GM19395 (cell line): ENCODE measurements around the gene PLGRKT.
"Not testable (repeated sequence)": the region's sequence is repeated elsewhere in the genome, so short reads cannot be mapped to it uniquely, and the experiment has no call there.

Experiments
- ATAC-seq: cut with Tn5 transposase; IDR thresholded peaks from one replicate; pipeline ENCODE4 v1.9.1; 2021; ENCODE audit warnings: mild to moderate bottlenecking, moderate library complexity; ENCODE audit not compliant: unreplicated experiment

The PLGRKT gene

DNA sequence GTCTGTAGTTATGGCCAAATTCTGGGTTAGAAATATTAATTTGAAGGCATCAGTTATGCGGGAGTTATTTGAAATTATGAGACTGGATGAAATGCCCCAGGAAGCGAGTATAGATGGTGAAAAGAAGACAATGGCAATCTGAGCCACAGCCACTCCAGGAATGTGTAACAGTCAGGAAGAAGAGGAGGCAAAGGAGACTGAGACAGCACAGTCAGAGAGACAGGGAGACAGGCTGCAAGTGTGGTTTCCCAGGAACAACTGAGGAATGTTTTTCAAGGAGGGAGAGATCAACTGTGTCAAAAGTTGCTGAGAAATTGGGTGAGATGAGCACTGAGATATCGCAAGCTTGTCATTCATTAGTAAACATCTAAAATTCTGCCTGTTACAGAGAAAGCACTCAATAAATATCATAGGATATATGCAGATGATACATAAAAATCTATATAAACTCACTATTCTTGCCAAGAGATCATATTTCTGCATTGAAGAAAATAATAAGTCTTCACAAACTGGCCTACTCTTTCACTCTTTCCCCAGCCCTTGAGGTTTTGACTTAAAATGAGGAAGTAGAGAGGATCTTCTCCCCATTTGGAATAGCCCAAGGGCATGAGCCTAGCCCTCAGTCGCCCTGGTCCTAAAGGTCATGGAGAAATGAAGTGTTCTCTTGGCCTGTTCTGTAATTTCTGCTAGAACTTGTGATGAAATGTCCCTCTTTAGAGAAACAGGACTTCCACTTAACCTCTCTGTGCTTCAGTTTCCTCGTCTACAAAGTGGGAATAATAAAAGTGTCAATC lies 49.5 kb downstream of the PLGRKT start:
- no peak for ATAC-seq

DNA sequence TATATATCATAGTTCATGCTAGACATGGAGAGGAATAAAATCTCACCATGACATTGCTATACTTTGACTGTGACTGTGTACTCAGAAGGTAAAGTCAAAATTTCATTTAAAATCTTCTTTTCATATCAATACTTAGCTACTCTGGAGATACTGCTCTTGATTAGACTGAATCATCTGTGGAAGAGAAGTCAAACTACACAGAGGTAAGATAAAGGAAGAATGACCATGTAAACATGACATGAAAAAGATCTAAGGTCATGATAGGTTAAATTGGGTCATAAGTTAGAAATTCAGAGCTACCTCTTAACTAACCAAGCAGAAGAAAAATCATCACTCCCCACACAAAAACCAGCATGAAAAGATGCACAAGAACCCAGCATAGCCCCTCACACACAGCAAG lies 53.3 kb downstream of the PLGRKT start:
- ATAC-seq: no peak

DNA sequence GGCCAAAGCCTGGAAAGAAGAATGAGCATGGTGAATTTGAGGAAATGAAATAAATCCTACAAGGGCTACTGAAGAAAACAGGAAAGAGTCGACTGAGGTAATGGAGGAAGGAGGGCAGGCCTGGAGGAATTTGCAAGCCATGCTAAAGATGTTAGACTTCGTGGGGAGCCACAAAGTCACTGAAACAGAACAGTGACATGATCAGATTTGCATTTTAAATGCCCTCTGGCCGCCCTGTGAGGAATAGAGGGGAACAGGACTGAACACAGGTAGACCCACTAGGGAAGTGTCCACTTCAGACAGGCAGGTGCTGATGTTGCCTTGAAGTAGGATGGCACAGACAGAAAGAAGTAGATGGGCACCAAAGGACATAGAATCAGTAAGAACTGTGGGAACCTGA lies 55.2 kb downstream of the PLGRKT start:
- ATAC-seq: no peak

DNA sequence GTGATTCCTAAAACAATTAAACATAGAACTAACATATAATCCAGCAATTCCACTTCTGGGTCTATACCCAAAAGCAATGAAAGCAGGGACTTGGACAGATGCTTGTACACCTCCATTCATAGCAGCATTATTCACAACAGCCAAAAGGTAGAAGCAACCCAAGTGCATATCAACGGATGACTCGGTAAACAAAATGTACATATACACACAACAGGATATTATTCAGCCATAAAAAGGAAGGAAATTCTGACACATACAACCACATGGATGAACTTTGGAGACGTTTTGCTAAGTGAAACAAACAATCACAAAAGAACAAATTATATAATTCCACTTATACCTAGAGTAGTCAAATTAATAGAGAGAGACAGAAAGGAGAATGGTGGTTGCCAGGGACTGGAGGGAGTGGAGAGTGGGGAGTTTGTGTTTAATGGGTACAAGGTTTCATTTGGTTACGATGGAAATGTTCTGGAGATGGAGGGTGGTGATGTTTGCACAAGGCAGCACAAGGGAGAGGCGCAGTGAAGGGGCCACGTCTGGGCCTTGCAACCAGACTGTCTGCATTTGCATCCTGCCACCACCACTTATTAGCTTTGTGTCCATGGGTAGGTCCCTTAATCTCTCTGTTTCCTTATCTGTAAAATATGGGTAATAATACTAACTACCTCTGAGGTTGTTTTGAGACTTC lies 61.8 kb downstream of the PLGRKT start:
- ATAC-seq: no peak

DNA sequence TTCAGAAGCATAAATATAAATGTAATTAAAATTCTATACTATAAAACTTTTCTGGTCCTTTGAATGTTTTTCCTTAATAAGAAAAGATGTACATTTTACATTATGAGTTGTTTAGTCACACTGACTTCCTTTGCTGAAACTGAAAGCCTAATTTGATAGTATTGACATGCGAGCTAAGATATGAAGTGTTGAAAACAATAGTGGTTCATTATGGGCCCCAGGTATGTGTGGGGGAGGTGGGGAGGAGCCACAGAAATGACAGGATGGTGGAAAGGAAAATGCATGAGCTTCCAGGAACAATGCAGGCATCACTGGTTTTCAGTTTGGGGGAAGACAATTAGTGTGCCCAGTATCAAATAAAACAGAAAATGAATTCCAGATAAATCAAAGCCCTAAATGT lies 62.6 kb downstream of the PLGRKT start:
- ATAC-seq: no peak

DNA sequence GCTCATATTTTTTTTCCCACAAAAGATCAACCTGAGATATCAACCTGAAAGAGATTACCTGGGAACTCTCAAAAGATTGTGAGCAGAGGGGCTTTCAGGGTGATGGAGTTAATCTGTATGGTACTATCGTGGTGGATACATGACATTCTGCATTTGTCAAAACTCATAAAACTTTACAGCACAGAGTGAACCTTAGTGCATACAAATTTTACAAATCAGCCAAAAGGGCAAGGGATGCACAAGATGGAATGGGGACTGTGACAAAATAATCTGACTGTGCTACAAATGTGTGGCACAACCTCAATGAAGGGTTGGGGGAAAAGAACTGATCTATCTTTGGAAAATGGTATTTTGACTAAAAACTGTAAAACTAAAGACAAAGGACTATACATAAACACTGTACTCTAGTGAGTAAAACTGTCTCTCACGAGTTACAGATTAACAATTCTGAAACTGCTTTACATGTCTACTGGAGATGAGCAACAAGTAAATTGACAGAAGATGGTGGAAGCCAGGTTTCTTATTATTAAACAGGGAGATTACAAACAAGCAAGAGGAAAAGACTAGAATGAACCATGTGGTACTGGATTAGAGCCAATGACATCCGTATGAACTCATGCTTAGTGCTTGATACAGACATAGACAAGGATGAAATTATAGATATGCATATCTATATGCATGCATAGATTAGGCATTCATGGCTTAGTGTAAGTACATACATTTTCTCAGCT lies 73.3 kb downstream of the PLGRKT start:
- peak; percentile 96 for ATAC-seq

DNA sequence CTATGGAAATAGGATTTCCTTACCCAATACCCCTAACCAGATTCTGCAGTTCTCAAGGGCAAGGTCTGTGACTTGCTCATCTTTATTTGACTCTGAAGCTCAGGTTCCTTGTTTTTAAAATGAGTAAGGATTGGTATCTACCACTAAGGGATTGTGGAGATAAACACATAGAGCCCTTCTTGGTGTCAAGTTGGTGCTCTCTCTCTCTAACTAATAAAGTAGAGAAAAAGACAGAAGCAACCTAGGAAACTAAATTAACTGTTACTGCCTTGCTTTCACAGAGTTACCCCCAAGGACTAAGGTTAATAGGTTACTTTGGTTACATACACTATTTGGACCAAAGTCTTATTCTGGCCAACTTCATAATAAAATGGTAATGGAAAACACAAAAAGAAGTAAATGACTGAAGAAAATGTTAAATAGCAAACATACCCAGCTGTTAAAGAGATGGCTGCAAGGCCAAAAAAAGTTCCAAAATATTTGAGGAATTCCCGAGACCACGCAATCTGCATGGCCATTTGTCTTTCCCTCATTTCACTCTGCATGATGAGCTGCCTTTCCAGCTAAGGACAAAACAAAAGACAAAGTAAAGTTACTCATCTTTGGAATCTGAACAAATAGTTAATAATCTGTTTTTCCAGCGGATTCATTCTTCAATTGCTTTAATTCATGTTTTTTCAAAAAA lies 76.3 kb downstream of the PLGRKT start:
- no peak for ATAC-seq

DNA sequence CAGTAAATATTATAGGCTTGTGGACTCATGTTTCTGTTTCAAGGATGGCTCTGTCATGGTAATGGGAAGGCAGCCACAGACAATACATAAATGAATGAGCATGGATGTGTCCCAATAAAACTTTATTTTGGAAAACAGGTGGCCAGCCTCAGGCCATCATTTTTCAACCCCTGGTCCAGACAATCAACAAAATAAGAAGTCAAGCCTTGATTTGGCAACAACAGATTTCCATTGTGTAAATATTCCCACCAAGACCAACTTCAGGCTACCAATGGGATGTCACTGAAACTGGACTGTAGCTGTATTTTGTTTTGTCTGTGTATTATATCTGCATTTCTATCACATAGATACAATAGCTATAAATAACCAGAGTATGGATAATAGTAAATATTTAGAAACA lies 77.4 kb downstream of the PLGRKT start:
- ATAC-seq: no peak

DNA sequence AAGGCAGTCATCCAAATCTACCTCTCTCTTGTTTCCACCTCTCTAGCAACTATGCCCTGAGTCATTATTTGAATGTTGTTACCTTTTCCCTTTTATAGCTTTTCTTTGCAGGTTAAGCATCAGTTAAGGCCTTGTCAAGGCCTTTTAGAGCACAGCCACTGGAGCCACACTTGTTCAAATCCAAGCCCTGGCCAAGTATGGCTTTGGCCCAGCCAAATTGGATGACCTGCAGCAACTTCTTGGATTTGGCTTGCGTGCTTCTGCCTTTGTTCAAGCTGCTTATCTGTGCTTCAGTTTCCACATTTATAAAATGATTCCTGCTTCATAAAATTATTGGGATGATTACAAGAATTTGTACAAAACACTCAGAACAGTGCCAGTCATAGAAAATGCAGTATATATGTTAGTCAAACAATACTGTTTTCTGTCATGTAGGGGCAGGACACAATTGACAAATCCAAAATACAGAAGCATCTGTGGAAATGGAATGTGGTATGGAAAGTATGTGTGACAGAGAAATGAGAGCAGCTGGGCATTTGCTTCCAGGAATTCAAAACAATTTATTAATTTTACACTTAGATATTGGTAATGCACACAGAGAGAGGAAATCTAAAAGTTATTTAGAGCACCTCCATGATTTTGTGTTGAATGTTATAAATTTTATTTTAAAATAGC lies 80.2 kb downstream of the PLGRKT start:
- ATAC-seq: no peak

DNA sequence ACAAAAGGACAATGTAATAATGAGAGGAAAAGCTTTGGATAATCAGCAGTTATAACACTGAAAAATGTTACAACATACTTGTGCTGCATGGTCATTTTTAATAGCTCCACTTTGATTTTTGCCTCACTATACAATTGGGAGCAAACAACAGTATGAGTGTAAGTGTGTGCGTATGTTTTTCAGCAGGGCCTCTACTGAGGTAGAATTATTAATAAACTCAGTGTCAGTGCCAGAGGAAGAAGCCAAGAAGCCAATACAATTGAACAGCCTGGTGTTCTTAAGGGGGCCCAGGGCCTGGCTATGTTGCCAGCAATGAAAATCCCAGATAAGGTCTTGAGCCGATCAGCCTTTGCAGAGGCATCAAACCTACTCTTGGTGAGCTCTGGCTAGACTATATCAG lies 81.9 kb downstream of the PLGRKT start:
- ATAC-seq: no peak

DNA sequence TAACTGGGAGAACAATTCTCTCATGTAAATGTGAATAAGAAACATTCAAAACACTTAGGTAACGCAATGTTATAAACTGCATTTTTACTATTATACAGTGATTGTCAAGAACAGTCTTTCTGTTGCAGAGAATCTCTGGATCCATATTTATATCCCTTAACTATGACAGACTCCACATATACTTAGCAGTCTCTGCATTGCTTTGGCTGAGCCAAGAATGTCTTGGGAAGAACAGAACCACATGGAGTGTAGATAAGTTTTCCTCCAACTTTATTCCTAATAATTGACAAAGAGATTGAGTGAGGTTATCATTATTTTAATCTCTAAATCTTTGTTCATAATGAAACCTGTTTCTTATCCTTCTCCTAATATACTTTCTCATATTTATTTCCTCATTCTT lies 82.5 kb downstream of the PLGRKT start:
- ATAC-seq: no peak

DNA sequence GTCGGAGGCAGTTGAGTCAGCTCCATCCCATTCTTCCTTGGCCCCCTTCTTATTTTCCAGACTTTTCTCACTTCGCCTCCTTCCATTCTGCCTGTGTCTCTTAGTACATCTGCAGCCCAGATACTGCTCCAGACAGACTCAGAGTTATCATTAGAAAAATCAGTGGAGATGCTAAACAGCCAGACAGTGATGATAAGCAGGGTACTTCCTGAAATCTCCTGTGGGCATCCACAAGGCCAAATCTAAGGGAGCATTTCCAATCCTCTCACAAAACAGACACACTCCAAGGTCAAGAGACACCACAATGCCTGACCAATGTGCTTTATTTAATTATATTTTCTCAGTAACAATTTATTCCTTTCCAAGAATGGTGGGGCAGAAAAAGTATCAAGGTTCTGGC lies 83.5 kb downstream of the PLGRKT start:
- ATAC-seq: no peak

DNA sequence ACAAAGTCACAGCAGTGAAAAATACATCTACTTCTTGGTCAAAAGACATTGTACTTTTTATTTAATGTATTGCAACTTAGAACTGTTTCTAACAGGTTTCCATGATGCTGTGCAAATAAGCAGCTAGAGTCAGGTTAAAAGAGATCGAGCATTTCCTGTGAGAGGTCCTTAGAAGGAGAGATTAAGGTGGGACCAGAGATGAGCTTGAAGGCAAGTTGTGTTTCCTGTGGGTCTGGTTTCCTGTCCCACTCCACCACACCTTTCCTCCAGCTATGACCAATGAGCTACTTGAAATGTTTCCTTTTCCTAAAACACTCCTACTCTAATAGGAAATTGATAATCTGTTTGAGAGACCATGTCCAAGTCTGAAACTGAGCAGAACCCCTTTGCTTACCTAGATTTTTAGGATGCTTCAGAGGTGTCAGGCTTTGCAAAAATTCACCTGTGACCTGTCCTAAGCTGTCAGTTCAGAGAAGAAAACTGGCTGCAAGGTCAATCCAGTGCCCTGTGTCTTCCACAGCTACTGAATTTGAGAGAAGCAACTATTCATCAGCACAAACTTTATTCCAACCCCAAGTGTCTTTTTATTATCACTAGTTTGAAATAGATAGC lies 85.0 kb downstream of the PLGRKT start:
- no peak for ATAC-seq

DNA sequence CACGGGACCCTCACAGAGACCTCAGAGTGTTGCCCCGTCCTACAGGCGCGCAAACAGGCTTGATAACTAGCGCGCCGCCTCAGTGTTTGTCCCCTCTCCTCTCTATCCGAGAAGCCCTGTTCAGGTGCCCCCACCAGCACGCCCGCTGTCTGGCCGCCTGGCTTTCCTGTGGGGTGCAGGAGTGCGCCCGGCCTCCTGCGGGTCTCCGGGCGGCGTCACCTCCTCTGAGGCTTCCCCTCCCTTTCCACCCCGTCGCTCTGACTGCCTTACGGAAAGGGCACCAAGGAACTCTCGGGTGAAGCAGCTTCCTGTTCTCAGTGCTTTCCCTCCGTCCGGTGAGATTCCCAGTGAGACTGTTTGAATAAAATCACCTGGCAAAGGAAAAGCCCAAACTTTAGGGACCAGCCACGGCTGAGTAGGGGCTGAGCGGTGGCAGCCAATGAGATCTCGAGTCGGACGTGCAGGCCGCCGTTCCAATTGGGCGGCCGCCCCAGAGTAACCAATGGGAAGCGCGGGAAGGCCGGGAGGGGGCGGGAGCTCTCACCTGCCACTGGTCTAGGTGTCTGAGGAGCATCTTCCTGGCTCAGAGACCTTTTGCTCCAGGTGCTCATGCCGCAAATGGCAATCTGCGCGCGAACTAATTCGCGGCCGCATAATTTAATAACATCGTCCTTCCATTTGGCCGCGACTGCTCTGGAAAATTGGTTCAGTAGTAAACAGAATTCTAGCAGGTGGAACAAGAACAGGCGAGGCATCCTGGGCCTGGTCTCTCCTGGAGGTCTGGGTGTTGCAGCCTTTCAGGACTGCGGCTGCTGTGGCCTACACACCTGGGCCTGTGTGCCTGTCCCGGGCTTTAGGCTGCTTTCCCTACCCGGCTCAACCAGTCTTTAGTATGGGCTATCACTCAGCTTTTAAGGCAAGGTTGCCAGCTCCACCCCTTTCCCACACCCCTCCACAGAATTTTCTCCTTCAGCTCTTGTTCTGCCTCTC lies 98.4 kb downstream of the PLGRKT start, which contains the start of gene RLN1:
RLN1 (minus strand) TSS at position 885 of the 990 bp plus-strand sequence; CDS start at position 755, 130 bp downstream.
- ATAC-seq: peak; percentile 99

DNA sequence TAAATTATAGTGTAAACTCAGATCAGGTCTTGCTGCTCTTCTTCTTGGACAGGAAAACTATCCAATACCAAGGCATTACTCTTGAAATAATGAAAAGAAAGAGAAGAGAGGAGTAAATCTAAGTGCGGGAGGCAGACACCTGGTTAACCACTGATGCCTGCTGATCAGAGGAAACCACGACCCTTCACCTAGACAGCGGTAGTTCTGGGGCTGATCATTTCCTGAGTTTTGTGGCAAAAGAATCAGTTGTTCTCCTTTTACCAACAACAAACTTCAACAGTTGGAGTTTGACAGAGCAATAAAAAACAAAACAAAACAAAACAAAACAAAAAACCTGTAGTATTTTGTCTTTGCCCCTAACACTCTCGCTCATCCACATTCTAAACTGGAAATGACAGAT lies 101.0 kb downstream of the PLGRKT start:
- no peak for ATAC-seq

DNA sequence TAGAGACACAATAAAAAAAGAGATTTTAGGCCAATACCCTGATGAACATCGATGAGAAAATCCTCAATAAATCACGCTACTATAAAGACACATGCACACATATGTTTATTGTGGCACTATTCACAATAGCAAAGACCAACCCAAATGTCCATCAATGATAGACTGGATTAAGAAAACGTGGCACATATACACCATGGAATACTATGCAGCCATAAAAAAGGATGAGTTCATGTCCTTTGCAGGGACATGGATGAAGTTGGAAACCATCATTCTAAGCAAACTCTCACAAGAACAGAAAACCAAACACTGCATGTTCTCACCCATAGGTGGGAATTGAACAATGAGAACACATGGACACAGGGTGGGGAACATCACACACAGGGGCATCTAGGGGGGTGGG lies 106.4 kb downstream of the PLGRKT start:
- not testable (repeated sequence) for ATAC-seq

DNA sequence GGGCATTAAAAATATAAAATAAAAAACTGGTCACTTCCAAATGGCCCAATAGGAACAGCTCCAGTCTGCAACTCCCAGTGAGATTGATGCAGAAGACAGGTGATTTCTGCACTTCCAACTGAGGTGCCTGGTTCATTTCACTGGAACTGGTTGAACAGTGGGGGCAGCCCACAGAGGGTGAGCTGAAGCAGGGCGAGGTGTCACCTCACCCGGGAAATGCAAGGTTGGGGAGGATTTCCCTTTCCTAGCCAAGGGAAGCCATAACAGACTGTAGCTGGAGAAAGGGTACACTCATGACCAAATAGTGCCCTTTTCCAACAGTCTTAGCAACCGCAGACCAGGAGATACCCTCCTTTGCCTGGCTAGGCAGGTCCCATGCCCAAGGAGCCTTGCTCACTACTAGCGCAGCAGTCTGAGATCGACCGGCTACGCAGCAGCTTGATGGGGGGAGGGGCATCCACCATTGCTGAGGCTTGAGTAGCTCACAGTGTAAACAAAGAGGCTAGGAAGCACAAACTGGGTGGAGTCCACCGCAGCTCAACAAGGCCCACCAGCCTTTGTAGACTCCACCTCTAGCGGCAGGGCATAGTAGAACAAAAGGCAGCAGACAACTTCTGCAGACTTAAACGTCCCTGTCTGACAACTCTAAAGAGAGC lies 110.7 kb downstream of the PLGRKT start:
- ATAC-seq: no peak

DNA sequence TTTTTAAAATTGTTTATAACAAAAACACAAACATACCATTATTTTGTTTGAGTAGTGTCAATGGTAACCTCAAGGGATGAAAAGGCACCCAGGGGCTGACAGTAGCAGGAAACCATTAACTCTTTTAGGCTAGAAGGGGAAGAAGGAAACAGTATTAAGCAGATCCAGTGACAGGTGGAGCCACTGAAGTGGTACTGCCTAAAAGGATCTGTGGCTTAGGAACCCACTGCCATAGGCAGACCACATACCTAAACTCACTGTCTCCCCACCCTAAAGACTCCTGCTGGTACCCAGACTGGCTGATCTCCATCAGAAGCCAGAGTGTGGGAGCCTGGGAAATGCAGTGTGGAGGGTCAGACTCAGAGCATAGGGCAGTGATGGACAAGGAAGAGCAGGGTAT lies 111.5 kb downstream of the PLGRKT start:
- no peak for ATAC-seq
